Embryonic facial prominence (tissue), 1 donor: ENCODE data around the gene APEX2.
"Not testable (repeated sequence)": the region's sequence is repeated elsewhere in the genome, so short reads cannot be mapped to it uniquely, and the experiment has no call there.

Experiments
- DNase-seq: peaks from one replicate; pipeline ENCODE4 v3.0.0-alpha.2; 2016; ENCODE audit errors: extremely low spot score

The APEX2 gene

DNA sequence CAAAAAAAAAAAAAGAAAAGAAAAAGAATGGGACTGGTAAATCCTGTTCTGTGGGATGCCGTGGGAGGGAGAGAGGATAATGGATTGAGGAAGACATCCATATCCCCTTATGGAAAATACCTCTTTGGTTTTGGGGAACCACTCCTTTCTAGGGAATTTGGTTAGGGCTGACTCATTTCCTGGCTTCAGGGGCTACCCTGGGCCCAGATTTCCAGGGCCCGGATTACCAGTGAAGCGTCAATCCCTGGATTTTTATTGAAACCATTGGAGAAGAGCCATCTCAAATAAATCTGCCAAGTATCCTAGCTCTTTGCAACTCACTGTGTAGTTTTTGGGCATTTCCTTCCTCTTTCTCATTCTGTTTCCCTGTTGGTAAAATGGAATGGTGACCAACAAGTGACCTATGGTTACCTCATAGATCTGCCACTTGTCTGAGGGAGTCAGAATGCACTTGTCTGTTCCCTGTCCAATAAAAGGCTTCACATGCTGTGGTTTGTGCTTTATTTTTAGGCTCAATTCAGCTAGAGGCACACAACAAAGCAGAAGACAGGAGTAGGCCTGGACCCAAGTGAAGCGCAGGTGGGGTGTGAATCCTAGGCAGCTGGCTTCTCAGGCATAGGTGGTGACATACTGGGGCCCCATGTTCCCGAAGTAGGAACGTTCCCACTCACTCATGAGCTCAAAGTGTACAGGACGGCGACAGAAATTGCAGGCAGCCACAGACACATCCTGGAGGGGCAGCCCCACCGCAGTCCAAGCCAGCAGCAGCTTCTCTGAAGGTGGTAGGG lies 8.6 kb downstream of the APEX2 start:
- DNase-seq, result no peak

DNA sequence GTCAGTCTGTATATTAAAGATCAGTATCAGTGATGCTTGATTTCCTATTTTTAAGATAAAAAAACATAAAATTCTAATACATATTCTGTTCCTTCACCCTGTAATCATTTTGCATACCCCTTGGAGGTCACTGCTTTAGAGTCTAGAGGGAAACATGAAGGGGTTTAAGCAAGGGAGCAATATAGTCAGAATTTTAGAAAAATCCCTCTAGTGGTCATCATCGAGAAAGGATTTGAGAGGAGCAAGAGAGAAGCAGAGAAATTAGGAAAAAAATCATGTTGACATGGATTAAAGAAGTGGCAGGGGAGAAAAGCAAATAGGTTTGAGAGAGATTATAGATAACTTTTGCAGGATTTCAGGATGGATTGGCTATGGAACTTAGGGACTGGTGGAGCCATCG lies 11.1 kb downstream of the APEX2 start:
- no peak for DNase-seq

DNA sequence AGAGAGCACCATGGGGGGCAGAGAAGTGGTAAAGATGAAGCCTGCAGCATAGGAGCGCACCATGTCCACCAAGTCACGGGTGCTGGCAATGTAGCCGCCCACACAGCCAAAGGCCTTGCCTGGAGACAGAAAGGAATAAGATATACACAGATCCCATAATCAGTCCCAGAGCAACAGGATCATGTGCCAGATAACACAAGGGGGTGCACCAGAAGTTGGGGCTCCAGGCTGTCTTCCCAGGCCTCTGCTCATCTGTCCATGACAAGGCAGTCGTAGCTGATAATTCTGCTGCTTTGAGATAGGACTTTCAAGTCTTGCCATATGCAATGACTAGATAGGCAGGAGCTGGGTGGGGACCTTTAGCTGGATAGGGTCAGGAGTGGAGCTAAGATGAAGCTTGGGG lies 14.7 kb downstream of the APEX2 start:
- no peak for DNase-seq

DNA sequence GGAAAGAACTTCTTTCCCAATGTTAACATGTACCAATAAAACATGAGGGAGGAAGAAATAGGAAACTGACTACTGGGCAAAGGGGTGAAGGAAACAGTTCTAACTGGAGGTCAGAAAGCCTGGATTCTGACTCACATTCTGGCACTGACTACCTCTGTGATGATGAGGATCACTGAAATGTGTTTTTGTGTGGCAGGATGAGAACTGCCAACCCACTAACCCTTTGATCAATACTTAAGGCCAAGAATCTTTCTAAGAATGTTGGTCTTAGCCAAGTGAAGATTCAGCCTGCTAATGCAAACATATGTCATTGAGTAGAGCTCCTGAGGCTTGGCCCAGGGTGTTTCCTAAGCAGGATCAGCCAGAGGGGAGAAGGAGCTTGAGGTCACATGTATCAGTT lies 26.0 kb downstream of the APEX2 start:
- DNase-seq, result no peak

DNA sequence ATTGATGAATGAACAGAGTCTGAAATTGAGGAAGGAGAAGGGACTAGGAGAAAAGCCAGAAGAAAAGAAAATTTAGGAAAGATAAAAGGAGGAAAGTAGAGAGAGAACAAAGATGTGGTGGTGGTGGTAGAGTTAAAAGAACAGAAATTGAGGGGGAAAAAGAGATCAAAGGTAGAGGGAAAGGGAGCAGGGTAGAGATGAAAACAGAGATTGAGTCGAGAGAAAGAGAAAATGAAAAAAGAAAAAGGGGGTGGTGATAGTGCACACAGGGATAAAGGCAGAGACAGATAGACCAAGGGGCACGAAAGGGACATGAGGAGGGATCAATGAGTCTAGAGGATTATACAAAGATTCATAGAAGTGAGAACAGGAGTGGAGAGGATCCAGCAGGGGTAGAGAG lies 26.7 kb downstream of the APEX2 start:
- no peak for DNase-seq

DNA sequence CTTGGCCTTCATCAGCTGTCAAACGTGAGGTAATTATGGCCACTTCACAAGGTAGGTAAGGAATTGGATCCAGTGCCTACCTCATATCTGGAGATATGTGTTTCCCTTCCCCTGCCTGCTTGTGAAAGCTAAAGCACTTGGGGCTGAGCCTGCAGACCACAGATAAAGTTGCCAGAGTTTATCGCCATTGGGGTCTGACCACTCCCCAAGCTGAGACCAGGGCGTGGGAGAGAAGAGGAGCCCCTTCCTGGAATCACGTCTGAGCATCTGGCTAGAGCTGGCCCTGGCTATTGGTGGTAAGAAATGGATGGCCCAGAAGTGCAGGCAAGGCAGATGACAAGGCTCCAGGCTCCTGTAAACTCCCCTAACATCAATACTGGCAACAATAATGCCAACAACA lies 27.9 kb downstream of the APEX2 start:
- DNase-seq, result no peak

DNA sequence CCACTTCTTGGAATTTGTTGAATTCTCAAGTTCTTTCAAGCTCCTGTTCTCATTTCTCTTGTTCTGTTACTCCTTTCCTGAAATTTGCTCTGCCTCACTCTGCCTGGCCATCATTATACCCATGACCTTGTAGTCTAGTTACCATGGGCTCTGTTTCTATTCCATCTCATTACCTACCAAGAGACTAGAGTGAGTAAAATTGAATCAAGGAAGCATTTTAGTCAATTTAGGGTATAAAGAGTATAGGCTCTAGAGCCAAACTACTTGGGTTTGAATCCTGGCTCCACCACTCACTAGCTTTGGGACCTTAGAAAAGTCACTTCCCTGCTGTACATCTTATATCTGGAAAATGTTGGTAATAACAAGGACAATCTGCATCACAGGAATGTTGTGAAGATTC lies 28.4 kb downstream of the APEX2 start:
- DNase-seq, result no peak

DNA sequence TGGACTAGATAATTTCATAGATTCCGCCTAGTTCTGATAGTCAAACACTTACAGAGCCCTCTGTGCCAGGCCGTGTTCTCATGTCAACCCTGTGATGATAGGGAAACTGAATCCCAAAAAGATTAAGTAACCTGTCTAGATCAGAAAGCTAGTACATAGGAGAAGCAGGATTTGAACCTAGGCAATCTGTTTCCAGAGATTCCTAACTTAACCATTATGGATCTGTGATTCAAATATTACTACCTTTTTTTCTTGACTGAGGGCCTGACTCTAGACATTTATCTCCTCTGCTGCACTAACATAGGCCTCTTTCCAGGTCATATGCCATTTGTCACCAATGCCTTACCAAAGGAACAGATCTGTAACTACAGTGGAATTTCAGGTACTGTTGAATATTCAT lies 29.1 kb downstream of the APEX2 start:
- DNase-seq, result no peak

DNA sequence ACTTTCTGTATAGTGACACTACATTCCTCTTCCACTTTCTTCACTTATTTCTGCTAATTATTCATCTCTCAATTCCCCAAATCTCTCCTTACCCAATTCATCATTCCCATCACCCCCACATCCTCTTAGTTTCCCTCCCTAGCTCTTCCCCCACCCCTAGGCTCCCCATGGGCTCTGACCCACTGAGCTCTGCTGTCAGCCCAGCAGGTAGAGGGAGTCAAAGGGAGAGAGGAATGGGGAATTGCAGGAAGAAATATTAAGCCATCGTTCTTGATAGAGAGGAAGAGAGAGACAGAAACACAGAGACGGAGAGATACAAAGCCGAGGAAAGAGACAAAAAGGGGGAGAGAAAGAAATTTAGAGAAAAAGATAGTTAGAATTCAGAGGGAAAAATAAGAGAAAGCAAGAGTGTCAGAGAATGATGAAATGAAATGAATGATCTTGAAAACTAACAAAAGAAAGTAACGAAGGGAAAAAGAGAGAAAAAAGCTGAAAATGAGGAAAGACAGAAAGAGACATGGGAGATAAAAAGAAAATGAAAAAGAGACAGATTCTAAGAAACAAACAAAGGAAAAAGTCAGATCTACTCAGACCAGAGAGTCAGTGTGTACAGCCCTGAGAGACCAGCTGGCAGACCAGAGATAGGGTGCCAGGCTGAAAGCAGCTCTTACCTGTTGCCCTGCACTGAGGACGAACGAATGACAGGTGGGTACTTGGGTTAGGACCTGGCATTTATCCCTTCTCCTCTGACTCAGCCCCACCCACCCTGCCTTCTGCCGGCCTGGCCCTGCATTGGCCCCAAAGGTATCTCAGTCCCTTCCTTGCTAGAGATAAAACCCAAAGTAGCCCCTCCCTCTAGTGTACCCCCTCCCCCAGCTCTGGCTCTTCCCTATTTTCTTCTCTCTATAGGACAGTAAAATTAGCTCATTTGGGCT lies 30.4 kb downstream of the APEX2 start, which contains the start of gene ALAS2:
TSS of gene ALAS2 (minus strand) at position 707 of the 935 bp plus-strand sequence. CDS start 4,977 bp downstream, outside the sequence.
- no peak for DNase-seq

DNA sequence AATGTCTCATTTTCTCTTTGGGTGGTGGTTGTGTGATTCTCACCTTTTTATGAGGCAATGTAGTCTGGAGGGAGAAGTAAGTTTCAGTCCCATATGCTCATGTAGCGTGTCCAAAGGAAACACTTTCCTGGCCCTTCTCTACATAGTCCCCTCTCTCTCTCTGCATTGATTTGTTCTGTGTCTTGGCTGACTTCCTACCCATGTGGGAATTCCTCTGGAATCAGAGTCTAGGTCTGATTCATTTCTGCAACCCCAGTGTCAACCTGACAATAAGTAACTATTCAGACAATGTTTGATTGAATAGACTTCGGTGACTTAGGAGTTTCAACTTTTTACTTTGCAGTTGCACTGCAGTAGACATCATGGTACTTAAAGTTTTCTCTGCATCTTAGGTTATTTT lies 33.3 kb downstream of the APEX2 start:
- DNase-seq, result no peak

DNA sequence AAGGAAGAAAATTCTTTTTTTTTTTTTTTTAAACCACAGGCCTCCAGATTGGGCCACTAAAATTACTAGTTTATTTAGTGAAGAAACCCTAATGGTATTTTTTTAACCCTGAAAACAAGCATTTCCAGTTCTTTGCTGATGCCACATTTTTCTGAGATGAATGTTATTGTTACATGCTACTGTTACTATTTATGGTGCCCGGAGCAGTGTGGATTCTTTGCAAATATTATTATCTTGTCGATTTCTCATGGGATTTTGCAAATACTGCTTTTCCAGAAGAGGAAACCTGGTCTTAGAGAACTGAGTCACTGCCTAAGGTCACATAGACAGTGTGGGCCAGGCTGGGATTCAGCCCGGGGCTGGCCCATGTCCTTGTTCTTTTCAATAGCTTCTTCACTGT lies 39.3 kb downstream of the APEX2 start:
- DNase-seq, result no peak

DNA sequence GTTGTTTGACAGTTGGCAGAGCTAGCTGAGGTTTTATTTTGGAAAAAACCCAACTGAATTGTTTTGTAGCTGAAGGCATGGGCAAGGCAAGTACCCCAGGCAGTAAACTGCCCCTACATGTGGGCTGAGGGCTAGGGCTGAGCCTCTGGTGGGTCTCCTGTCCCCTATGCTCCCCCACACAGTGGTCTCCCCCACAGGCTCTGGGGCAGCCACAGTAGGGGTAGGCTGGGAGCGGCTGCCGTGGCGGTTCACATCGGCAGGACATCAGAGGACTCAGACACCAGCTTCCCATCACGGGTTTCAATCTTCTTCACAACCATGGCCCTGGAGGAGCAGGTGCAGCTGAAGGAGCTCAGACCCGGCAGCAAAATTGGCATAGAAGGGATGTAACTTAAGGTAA lies 41.4 kb downstream of the APEX2 start:
- DNase-seq, result no peak

DNA sequence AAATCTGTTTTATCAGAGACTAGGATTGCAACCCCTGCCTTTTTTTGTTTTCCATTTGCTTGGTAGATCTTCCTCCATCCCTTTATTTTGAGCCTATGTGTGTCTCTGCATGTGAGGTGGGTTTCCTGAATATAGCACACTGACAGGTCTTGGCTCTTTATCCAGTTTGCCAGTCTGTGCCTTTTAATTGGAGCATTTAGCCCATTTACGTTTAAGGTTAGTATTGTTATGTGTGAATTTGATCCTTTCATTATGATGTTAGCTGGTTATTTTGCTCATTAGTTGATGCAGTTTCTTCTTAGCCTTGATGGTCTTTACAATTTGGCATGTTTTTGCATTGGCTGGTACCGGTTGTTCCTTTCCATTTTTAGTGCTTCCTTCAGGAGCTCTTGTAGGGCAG lies 50.4 kb downstream of the APEX2 start:
- DNase-seq, result not testable (repeated sequence)

DNA sequence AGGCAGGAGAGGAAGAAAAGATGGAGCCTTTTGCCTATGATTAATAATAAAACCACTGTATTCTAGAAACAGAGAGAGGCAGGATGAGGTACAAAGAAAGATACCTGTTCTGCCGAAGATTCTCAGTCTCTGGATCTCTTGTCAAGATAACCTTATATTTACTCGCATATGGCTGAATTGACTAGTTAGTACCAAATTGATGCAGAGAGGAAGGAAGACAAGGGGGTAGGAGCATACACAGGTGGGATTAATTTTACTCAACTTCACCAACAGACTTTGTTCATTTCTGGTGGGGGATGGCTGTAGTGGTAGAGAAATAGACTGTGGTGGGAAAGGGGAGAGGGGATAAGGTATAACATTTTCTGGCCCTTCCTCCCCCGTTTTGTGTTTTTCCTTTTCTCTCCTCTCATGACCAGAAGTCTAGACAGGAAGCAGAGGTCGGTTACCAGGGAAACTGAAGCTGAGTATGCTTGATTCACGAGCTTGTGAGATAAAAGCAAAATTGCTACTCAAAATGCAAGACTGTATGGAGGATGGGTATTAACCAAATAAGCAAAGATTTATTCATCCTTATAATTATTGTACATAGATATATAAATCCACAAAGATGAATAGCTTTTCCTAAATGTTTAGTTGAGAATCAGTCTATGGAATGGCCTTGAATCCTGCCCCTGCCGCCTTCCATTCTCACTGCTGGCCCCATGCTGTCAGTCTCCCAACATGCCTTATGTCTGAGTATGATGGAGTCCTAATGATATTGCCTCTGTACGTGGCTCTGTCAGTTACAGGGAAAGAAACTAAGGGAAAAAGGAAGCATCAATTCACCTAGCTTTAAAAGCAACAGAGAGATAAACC lies 56.9 kb downstream of the APEX2 start:
- DNase-seq, result no peak

DNA sequence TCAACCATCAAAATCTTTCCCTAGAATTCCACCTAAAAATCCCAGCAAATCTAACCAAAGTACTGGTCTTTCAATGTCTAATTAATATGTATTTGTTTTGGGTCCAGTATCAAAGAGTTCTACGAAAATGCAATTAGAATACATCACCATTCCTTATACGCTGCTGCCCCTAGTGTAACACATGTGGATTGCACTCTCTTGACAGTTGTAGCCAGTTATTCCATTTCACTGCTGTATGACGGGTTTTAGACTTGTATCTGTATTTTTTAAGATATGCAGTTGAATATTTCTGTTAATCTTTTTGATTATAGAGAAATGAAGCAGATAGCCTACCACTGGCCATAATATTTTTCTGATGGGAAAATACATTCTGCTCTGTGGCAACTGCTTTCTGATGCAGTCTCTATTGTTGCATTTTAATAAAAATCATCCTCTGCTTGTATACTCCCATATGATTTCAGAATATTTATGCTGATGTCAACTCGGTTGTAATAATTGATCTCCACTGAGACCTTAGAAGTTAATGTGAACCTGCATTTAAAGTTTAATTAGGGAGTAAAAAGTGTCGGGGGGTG lies 57.6 kb downstream of the APEX2 start:
- DNase-seq, result peak; percentile 7
